Measurements from ENCODE around the gene TVP23C.

- TF ChIP-seq POLR2A (IDR thresholded peaks at IDR 0.05): no peak
- TF ChIP-seq, protein P1, sequence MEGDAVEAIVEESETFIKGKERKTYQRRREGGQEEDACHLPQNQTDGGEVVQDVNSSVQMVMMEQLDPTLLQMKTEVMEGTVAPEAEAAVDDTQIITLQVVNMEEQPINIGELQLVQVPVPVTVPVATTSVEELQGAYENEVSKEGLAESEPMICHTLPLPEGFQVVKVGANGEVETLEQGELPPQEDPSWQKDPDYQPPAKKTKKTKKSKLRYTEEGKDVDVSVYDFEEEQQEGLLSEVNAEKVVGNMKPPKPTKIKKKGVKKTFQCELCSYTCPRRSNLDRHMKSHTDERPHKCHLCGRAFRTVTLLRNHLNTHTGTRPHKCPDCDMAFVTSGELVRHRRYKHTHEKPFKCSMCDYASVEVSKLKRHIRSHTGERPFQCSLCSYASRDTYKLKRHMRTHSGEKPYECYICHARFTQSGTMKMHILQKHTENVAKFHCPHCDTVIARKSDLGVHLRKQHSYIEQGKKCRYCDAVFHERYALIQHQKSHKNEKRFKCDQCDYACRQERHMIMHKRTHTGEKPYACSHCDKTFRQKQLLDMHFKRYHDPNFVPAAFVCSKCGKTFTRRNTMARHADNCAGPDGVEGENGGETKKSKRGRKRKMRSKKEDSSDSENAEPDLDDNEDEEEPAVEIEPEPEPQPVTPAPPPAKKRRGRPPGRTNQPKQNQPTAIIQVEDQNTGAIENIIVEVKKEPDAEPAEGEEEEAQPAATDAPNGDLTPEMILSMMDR (IDR thresholded peaks at IDR 0.05): no peak
These were observed 105.6 kb downstream of the TVP23C start for GRCh38 chr17:15457723-15458094.

Measured in uterus (tissue), 2 donors.